Fibroblast of lung (primary cell): ENCODE results near the gene MT1B.

ENCODE experiments used
- EZH2 ChIP-seq: IDR thresholded peaks from 2 replicates; pipeline ENCODE4 v1.5.1; 2012; ENCODE audit warnings: low read length, control low read depth, mild to moderate bottlenecking; ENCODE audit errors: missing control alignments
- TF ChIP-seq, protein P1 (sequence below), 2 donors: IDR thresholded peaks in 1 of 2; conservative IDR thresholded peaks in 1 of 2; 1 replicate in 1 of 2; 2 replicates in 1 of 2; pipeline ENCODE4 v1.5.1; 2011 to 2012; ENCODE audit warnings: low read length in 2 of 2, control low read depth in 1 of 2, inconsistent platforms in 1 of 2, low read depth in 1 of 2, mild to moderate bottlenecking in 1 of 2

GRCh38 chr16:56625140-56625942 is 26.3 kb upstream of the MT1B start, which contains the start of gene MT1E:
- TF ChIP-seq, protein P1, sequence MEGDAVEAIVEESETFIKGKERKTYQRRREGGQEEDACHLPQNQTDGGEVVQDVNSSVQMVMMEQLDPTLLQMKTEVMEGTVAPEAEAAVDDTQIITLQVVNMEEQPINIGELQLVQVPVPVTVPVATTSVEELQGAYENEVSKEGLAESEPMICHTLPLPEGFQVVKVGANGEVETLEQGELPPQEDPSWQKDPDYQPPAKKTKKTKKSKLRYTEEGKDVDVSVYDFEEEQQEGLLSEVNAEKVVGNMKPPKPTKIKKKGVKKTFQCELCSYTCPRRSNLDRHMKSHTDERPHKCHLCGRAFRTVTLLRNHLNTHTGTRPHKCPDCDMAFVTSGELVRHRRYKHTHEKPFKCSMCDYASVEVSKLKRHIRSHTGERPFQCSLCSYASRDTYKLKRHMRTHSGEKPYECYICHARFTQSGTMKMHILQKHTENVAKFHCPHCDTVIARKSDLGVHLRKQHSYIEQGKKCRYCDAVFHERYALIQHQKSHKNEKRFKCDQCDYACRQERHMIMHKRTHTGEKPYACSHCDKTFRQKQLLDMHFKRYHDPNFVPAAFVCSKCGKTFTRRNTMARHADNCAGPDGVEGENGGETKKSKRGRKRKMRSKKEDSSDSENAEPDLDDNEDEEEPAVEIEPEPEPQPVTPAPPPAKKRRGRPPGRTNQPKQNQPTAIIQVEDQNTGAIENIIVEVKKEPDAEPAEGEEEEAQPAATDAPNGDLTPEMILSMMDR (conservative IDR thresholded peaks at IDR 0.05 in 1 of 2, IDR thresholded peaks at IDR 0.05 in 1 of 2; ENCODE audit: low read depth in 1 of 2, low read length in 2 of 2): no peak
- TF ChIP-seq EZH2: no peak
